Measurements from ENCODE around the gene CA14. TPM values are rescaled to one million over a fixed set of nuclear protein-coding genes. Genes with fewer than 3 reads are reported as not detected.

Gene CA14
- total and polyA plus RNA-seq, 2 of the 4 experiments (the other 2 are of a cell fraction) = not detected

GRCh38 chr1:150293433-150294253 lies 36.1 kb downstream of the CA14 start, which contains the start of gene MRPS21:
Gene MRPS21, plus strand, starts transcription at chr1:150293861. Its CDS starts 506 bp downstream, at chr1:150294367.
- Histone ChIP-seq H3K4me1 (ENCODE audit: control insufficient read depth, insufficient read depth, low read length) (peaks cover 2% of the 10 kb centered on the region; the same call in 1 of the 2 replicates), H3K9ac (ENCODE audit: low read depth, low read length) (peak within 1 kb of the TSS; percentile 94), H2BK15ac (ENCODE audit: low read depth, low read length) (peak within 1 kb of the TSS; percentile 2; the same call in 1 of the 3 replicates), H3K4me2 (ENCODE audit: low read depth, low read length) (peak within 1 kb of the TSS; percentile 98), H3K23ac (ENCODE audit: low read depth, low read length) (peak within 1 kb of the TSS; percentile 89), H3K36me3 (ENCODE audit: control insufficient read depth, insufficient read depth, low read length) (peaks cover 8% of the 10 kb centered on the region), H3K9me3 (ENCODE audit: control insufficient read depth, insufficient read depth, low read length) (no peaks in the 10 kb centered on the region), H4K8ac (ENCODE audit: low read depth in 2 of 2, low read length in 2 of 2) (peak within 1 kb of the TSS; percentile 85 to 99), H4K91ac (ENCODE audit: insufficient read depth, low read depth, low read length) (peak within 1 kb of the TSS; percentile 83), H4K20me1 (ENCODE audit: insufficient read depth, low read length) (no peaks in the 10 kb centered on the region), H2AK5ac (ENCODE audit: low read depth, low read length) (peak within 1 kb of the TSS; percentile 72), H4K5ac (ENCODE audit: low read depth, low read length) (peak within 1 kb of the TSS; percentile 100), H3K4ac (ENCODE audit: low read depth, low read length) (peak within 1 kb of the TSS; percentile 87), H3K27ac (ENCODE audit: insufficient read depth, low read length) (peak within 1 kb of the TSS; percentile 72), H3K9me1 (ENCODE audit: insufficient read depth, low read length) (peaks cover 4% of the 10 kb centered on the region), H2AK9ac (replicated peaks; ENCODE audit: low read depth, low read length, poor library complexity) (peak within 1 kb of the TSS; percentile 94), H2BK20ac (ENCODE audit: low read depth, low read length) (peak within 1 kb of the TSS; percentile 30; the same call in 1 of the 2 replicates), H2BK5ac (ENCODE audit: low read depth, low read length, poor library complexity, severe bottlenecking) (peak within 1 kb of the TSS; percentile 80), H3K4me3 (ENCODE audit: insufficient read depth, low read depth, low read length) (peak within 1 kb of the TSS; percentile 86), H3K18ac (ENCODE audit: low read depth, low read length) (peak within 1 kb of the TSS; percentile 76), H3K56ac (ENCODE audit: extremely low read depth, insufficient read depth, low read length) (peak within 1 kb of the TSS; percentile 61), H2AFZ (replicated peaks; ENCODE audit: low read length, poor library complexity) (peak within 1 kb of the TSS; percentile 96), H3K79me1 (ENCODE audit: low read depth in 1 of 2, low read length in 2 of 2) (peaks cover 16 to 34% of the 10 kb centered on the region in 2 experiments), H3K14ac (replicated peaks; ENCODE audit: low read depth, low read length) (peak within 1 kb of the TSS; percentile 97), H2BK120ac (ENCODE audit: low read depth, low read length) (peak within 1 kb of the TSS; percentile 27; the same call in 1 of the 2 replicates), H3K27me3 (ENCODE audit: control insufficient read depth, insufficient read depth, low read length) (no peaks in the 10 kb centered on the region)
- WGBS, 2 experiments (ENCODE audit: extremely low coverage in 2 of 2, insufficient read length in 1 of 2) = 6% methylated on average over 16 of the region's 43 CpGs; no CpG with 5 or more reads in 1 of the 2 experiments
- DNase-seq (peak; percentile 89), ATAC-seq (ENCODE audit: low read depth) (peak; percentile 99)
- ChIA-PET CTCF (no interaction called here), POLR2A (ENCODE audit: unreplicated experiment) (no interaction called here)
- BruUV-seq (replicated peaks) = TSS peak; percentile 86
- intact Hi-C loops (cut with micrococcal nuclease) (no loop called here), in situ Hi-C loops (cut with MboI; ENCODE audit: low sequenced_read_pairs) (no loop called here), dilution Hi-C loops (cut with HindIII; ENCODE audit: low sequenced_read_pairs, unreplicated experiment) (no loop called here)
- TF ChIP-seq, protein P1, sequence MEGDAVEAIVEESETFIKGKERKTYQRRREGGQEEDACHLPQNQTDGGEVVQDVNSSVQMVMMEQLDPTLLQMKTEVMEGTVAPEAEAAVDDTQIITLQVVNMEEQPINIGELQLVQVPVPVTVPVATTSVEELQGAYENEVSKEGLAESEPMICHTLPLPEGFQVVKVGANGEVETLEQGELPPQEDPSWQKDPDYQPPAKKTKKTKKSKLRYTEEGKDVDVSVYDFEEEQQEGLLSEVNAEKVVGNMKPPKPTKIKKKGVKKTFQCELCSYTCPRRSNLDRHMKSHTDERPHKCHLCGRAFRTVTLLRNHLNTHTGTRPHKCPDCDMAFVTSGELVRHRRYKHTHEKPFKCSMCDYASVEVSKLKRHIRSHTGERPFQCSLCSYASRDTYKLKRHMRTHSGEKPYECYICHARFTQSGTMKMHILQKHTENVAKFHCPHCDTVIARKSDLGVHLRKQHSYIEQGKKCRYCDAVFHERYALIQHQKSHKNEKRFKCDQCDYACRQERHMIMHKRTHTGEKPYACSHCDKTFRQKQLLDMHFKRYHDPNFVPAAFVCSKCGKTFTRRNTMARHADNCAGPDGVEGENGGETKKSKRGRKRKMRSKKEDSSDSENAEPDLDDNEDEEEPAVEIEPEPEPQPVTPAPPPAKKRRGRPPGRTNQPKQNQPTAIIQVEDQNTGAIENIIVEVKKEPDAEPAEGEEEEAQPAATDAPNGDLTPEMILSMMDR (conservative IDR thresholded peaks at IDR 0.05; ENCODE audit: low read depth, low read length) = no peak
- no peak for TF ChIP-seq RFX5 (IDR thresholded peaks at IDR 0.05; ENCODE audit: low read depth, low read length)
- TF ChIP-seq, protein P2, sequence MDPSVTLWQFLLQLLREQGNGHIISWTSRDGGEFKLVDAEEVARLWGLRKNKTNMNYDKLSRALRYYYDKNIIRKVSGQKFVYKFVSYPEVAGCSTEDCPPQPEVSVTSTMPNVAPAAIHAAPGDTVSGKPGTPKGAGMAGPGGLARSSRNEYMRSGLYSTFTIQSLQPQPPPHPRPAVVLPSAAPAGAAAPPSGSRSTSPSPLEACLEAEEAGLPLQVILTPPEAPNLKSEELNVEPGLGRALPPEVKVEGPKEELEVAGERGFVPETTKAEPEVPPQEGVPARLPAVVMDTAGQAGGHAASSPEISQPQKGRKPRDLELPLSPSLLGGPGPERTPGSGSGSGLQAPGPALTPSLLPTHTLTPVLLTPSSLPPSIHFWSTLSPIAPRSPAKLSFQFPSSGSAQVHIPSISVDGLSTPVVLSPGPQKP (IDR thresholded peaks at IDR 0.05; ENCODE audit: borderline replicate concordance, low read depth, low read length) = no peak
- peak; percentile 50; the same call in 1 of the 2 replicates for TF ChIP-seq MAFK (IDR thresholded peaks at IDR 0.05; ENCODE audit: low read depth, low read length)
- TF ChIP-seq USF2 (IDR thresholded peaks at IDR 0.05; ENCODE audit: low read depth, low read length) = no peak
- no peak for TF ChIP-seq RCOR1 (IDR thresholded peaks at IDR 0.05; ENCODE audit: insufficient replicate concordance, low read length)
- no peak for TF ChIP-seq CHD1 (IDR thresholded peaks at IDR 0.05; ENCODE audit: low read depth, low read length)
- TF ChIP-seq MAZ (IDR thresholded peaks at IDR 0.05; ENCODE audit: borderline replicate concordance, low read depth, low read length) = peak; percentile 38; the same call in 1 of the 2 replicates
- TF ChIP-seq BHLHE40 (IDR thresholded peaks at IDR 0.05; ENCODE audit: low read depth, low read length) = no peak
- no peak; the same call in 1 of the 2 replicates for TF ChIP-seq NFE2L2 (IDR thresholded peaks at IDR 0.05; ENCODE audit: low read depth, low read length)
- peak; percentile 73 for TF ChIP-seq CEBPB (IDR thresholded peaks at IDR 0.05; ENCODE audit: low read depth, low read length)
- peak; percentile 87 for TF ChIP-seq POLR2A (IDR thresholded peaks at IDR 0.05; ENCODE audit: low read depth, low read length)
- no peak for TF ChIP-seq FOS (IDR thresholded peaks at IDR 0.05; ENCODE audit: low read depth, low read length)
- TF ChIP-seq RAD21 (IDR thresholded peaks at IDR 0.05; ENCODE audit: low read length) = no peak
